NCI-H128 (cell line): Measurements from ENCODE around the gene NOL4L.

ENCODE experiments used
- DNase-seq: peaks from one replicate; lab custom pipeline; 2025; ENCODE audit not compliant: unreplicated experiment; lab: John Stamatoyannopoulos, UW

The NOL4L gene

GRCh38 chr20:32585011-32585585 lies at the start of gene NOL4L:
Gene NOL4L (minus strand): TSS chr20:32585333. CDS start chr20:32584890, 443 bp downstream.
- no peak for DNase-seq

- no peak for DNase-seq
Observed at GRCh38 chr20:32634041-32634805, 49.1 kb upstream of the NOL4L start.

- DNase-seq: no peak
Observed at GRCh38 chr20:32632461-32633354, 47.6 kb upstream of the NOL4L start.

GRCh38 chr20:32631933-32632460 lies 46.9 kb upstream of the NOL4L start:
- no peak for DNase-seq

- no peak for DNase-seq
Observed at GRCh38 chr20:32629813-32630212, 44.7 kb upstream of the NOL4L start.

- no peak for DNase-seq
Observed at GRCh38 chr20:32628960-32629530, 43.9 kb upstream of the NOL4L start.

- DNase-seq: peak; percentile 84
Observed at GRCh38 chr20:32626859-32627636, 41.9 kb upstream of the NOL4L start.

- no peak for DNase-seq
Observed at GRCh38 chr20:32626407-32626806, 41.3 kb upstream of the NOL4L start.

GRCh38 chr20:32625996-32626395 lies 40.9 kb upstream of the NOL4L start:
- DNase-seq: no peak

- no peak for DNase-seq
Observed at GRCh38 chr20:32624687-32625345, 39.7 kb upstream of the NOL4L start.

- DNase-seq: no peak
Observed at GRCh38 chr20:32623667-32624157, 38.6 kb upstream of the NOL4L start.

GRCh38 chr20:32622585-32623468 lies 37.7 kb upstream of the NOL4L start:
- DNase-seq: no peak

GRCh38 chr20:32621891-32622584 lies 36.9 kb upstream of the NOL4L start:
- no peak for DNase-seq

- no peak for DNase-seq
Observed at GRCh38 chr20:32621071-32621890, 36.1 kb upstream of the NOL4L start.

GRCh38 chr20:32619586-32619985 lies 34.5 kb upstream of the NOL4L start:
- no peak for DNase-seq

GRCh38 chr20:32614772-32615171 lies 29.6 kb upstream of the NOL4L start:
- no peak for DNase-seq

- DNase-seq: no peak
Observed at GRCh38 chr20:32614303-32614702, 29.2 kb upstream of the NOL4L start.
